Fibroblast of mammary gland (primary cell): ENCODE data around the gene LMO4.

Source experiments
- DNase-seq: peaks from one replicate; pipeline ENCODE4 v3.0.0-alpha.2; 2010; ENCODE audit warnings: low read depth
- H3K4me3 ChIP-seq: 2 replicates; pipeline ENCODE4 v1.5.1; 2011; ENCODE audit warnings: low read depth, mild to moderate bottlenecking, low read length, moderate library complexity; ENCODE audit not compliant: control insufficient read depth
- CTCF ChIP-seq: conservative IDR thresholded peaks from 2 replicates; pipeline ENCODE4 v1.5.1; 2011; ENCODE audit warnings: low read depth, low read length, inconsistent platforms; ENCODE audit not compliant: control insufficient read depth, insufficient read depth

The LMO4 gene

GRCh38 chr1:87331365-87332241 is 2.9 kb downstream of the LMO4 start:
- DNase-seq, result peak; percentile 68
- H3K4me3 ChIP-seq, result peak overlapping the region; percentile 86
- TF ChIP-seq CTCF, result peak; percentile 16

- TF ChIP-seq CTCF, result no peak
- peak overlapping the region; percentile 86 for H3K4me3 ChIP-seq
- no peak for DNase-seq
Measured at GRCh38 chr1:87333692-87334347, 5.1 kb downstream of the LMO4 start.

GRCh38 chr1:87334351-87335174 is 5.9 kb downstream of the LMO4 start:
- TF ChIP-seq CTCF, result peak; percentile 7
- peak; percentile 61 for DNase-seq
- peak overlapping the region; percentile 86 for H3K4me3 ChIP-seq

- H3K4me3 ChIP-seq, result peak overlapping the region; percentile 86
- no peak for TF ChIP-seq CTCF
- DNase-seq, result no peak
Measured at GRCh38 chr1:87335175-87335884, 6.7 kb downstream of the LMO4 start.

- H3K4me3 ChIP-seq, result peak overlapping the region; percentile 27
- no peak for DNase-seq
Measured at GRCh38 chr1:87336623-87337067, 8.0 kb downstream of the LMO4 start.

More at GRCh38 chr1:87336623-87337067, 8.0 kb downstream of the LMO4 start:
- TF ChIP-seq CTCF, result no peak
